Measurements from ENCODE around the gene MIEF1. TPM values are rescaled to one million over a fixed set of nuclear protein-coding genes. Genes with fewer than 3 reads are reported as not detected.

MIEF1 gene
- total RNA-seq, 2 experiments from 2014 or later, result 43.2 to 44.9 TPM

- H3K36me3 Mint-ChIP-seq (ENCODE audit: low read depth), result no peaks in the 10 kb centered on the region
- POLR2A ChIA-PET, result interaction anchor here (0.7 kb wide), 1 partner anchor 459 kb away, joined by 3 read pairs; no protein-coding TSS in a partner anchor
Measured at GRCh38 chr22:39562839-39563489, 60.9 kb downstream of the MIEF1 start.

GRCh38 chr22:39563571-39564428 lies 61.7 kb downstream of the MIEF1 start:
- intact Hi-C loops (cut with DNase I, micrococcal nuclease), result no loop called here
- POLR2A ChIA-PET, result no interaction called here
- H3K9me3 Mint-ChIP-seq (ENCODE audit: low read depth), result peaks cover 6% of the 10 kb centered on the region
- H3K36me3 Mint-ChIP-seq (ENCODE audit: low read depth), result no peaks in the 10 kb centered on the region
- CTCF ChIA-PET, result interaction anchor here (1.0 kb wide), 1 partner anchor 30 kb away, joined by 3 read pairs; no protein-coding TSS in a partner anchor
- H3K27ac Mint-ChIP-seq, result no peak overlapping the region
- ATAC-seq, result no peak
- H3K4me3 Mint-ChIP-seq, result no peak overlapping the region
- H3K27me3 Mint-ChIP-seq, result peaks cover 1% of the 10 kb centered on the region
- peaks cover 15% of the 10 kb centered on the region for H3K4me1 Mint-ChIP-seq
- no peak for DNase-seq

More at GRCh38 chr22:39562839-39563489, 60.9 kb downstream of the MIEF1 start:
- CTCF ChIA-PET, result interaction anchor here (0.6 to 0.9 kb wide), 2 partner anchors 40 to 462 kb away, joined by 3 to 4 read pairs; no protein-coding TSS in a partner anchor
- H3K4me3 Mint-ChIP-seq, result no peak overlapping the region
- DNase-seq (no peak), ATAC-seq (no peak)
- intact Hi-C loops (cut with DNase I, micrococcal nuclease), result no loop called here
- H3K4me1 Mint-ChIP-seq, result peaks cover 15% of the 10 kb centered on the region
- peaks cover 6% of the 10 kb centered on the region for H3K9me3 Mint-ChIP-seq (ENCODE audit: low read depth)
- peaks cover 5% of the 10 kb centered on the region for H3K27me3 Mint-ChIP-seq
- no peak overlapping the region for H3K27ac Mint-ChIP-seq

GRCh38 chr22:39565414-39565944 lies 63.4 kb downstream of the MIEF1 start:
- POLR2A ChIA-PET, result no interaction called here
- no peaks in the 10 kb centered on the region for H3K36me3 Mint-ChIP-seq (ENCODE audit: low read depth)
- CTCF ChIA-PET, result no interaction called here
- no peaks in the 10 kb centered on the region for H3K27me3 Mint-ChIP-seq
- H3K4me3 Mint-ChIP-seq, result no peak overlapping the region
- H3K4me1 Mint-ChIP-seq, result peaks cover 15% of the 10 kb centered on the region
- no peak for ATAC-seq
- H3K27ac Mint-ChIP-seq, result no peak overlapping the region
- H3K9me3 Mint-ChIP-seq (ENCODE audit: low read depth), result peaks cover 6% of the 10 kb centered on the region
- intact Hi-C loops (cut with DNase I, micrococcal nuclease), result no loop called here
- no peak for DNase-seq

DNA sequence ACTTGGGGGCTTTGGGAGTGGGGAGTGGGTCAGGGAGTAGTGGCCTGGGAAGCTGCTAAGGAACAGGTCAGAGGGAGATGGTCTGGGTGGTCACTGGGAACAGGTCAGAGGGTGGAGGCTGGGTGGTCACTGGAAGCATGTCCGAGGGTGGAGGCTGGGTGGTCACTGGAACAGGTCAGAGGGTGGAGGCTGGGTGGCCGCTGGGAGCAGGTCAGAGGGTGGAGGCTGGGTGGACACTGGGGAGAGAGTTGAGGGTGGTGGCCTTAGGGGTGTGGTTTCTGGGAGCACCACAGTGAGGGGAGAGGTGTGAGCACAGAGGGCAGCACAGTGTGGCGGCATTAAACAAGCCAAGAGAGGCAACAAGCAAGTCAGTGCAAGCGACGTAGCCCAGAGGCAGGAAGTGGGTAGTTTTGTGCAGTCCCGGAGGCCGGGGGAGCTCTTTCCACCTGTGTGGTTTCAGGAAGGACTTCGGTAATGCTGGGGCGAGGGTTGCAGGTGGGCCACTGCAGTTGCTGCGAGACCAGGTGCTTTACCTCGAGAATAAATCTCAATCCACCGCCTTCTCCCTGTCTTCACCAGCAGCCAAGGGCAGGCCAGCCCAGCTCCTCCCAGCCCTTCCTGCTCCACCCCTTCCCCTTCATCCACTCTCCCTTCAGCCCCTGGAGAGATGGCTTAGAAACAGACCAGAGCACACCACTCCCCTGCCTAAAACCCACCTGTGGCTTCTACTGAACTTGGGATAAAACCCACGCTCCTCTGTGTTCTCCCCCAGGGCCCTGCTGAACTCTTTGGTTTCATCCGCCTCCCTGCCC lies 65.3 kb downstream of the MIEF1 start:
- DNase-seq (peak; percentile 64), ATAC-seq (peak; percentile 95)
- Mint-ChIP-seq H3K36me3 (ENCODE audit: low read depth) (no peaks in the 10 kb centered on the region), H3K4me1 (peaks cover 15% of the 10 kb centered on the region), H3K4me3 (no peak overlapping the region), H3K27me3 (no peaks in the 10 kb centered on the region), H3K27ac (peak overlapping the region; percentile 53), H3K9me3 (ENCODE audit: low read depth) (peaks cover 6% of the 10 kb centered on the region)
- CTCF ChIA-PET, result interaction anchor here (0.7 to 1.2 kb wide), 3 partner anchors 12 to 457 kb away, joined by 3 to 6 read pairs (median 4); no protein-coding TSS in a partner anchor
- POLR2A ChIA-PET, result no interaction called here
- intact Hi-C loops (cut with DNase I, micrococcal nuclease), result no loop called here

Other genes starting within 250 kb of the MIEF1 start
- gene RPL3, start 182.7 kb upstream of the MIEF1 start, total RNA-seq, result 1,000 to 10,000 TPM; 2,519 to 3,155 TPM
- under 1 TPM; 0.58 to 0.89 TPM for gene SYNGR1, start 152.3 kb upstream of the MIEF1 start, total RNA-seq
- gene TAB1, start 102.5 kb upstream of the MIEF1 start, total RNA-seq, result 10 to 100 TPM; 15.0 to 17.1 TPM
- under 1 TPM; 0.18 to 0.23 TPM for gene MGAT3, start 45.3 kb upstream of the MIEF1 start, total RNA-seq
- gene ATF4, start 18.3 kb downstream of the MIEF1 start, total RNA-seq, result 100 to 1,000 TPM; 580 to 680 TPM
- gene RPS19BP1, start 30.5 kb downstream of the MIEF1 start, total RNA-seq, result 10 to 100 TPM; 42.8 to 68.8 TPM
- under 1 TPM; 0.37 to 0.39 TPM for gene CACNA1I, start 68.5 kb downstream of the MIEF1 start, total RNA-seq

All from activated CD4-positive, alpha-beta T cell treated with anti-CD3 and anti-CD28 coated beads for 36 hours (primary cell).